Endothelial cell of umbilical vein (primary cell): ENCODE measurements around the gene HLA-DMA. TPM values are rescaled to one million over a fixed set of nuclear protein-coding genes. Genes with fewer than 3 reads are reported as not detected.

ENCODE experiments used
- BruUV-seq: library from RNA; stranded (reverse); fragments of 400-500 nt; replicated peaks from 2 replicates; lab custom pipeline; 2021; lab: Mats Ljungman, UMichigan
- CTCF ChIA-PET: fragments of 300-600, 350-600 bp; sonication (Branson Sonifier 250); formaldehyde crosslinking; loops from one replicate; lab custom pipeline; 2021; ENCODE audit warnings: antibody characterized with exemption, inconsistent platforms; lab: Charles Lee
- POLR2A ChIA-PET: fragments of 300-600, 350-600 bp; sonication (Branson Sonifier 250); formaldehyde crosslinking; loops from one replicate; lab custom pipeline; 2021; ENCODE audit warnings: antibody characterized with exemption, inconsistent platforms; lab: Charles Lee
- DNase-seq: peaks from one replicate; pipeline ENCODE4 v3.0.0-alpha.2; 2011; ENCODE audit warnings: low read depth, low spot score
- FAIRE-seq: peaks from 2 replicates; lab custom pipeline; 2011; peaks lifted over from hg19 to GRCh38; lab: Jason Lieb, UNC
- H2AFZ ChIP-seq: 2 replicates; pipeline ENCODE4 v1.6.0; 2012; ENCODE audit warnings: low read depth, low read length, control low read depth, inconsistent platforms
- H3K27ac ChIP-seq: 2 replicates; pipeline ENCODE4 v1.5.1; 2011; ENCODE audit warnings: low read depth, mild to moderate bottlenecking, control low read depth, low read length, moderate library complexity; ENCODE audit not compliant: insufficient read depth
- H3K27me3 ChIP-seq, 2 experiments: 2 replicates each; pipeline versions ENCODE4 v1.6.0 to v1.6.1; 2011; ENCODE audit warnings: low read length in 2 of 2, mixed read lengths in 1 of 2; ENCODE audit not compliant: control insufficient read depth in 2 of 2, insufficient read depth in 2 of 2
- H3K36me3 ChIP-seq, 2 experiments: 2 replicates in 1 of 2; 3 replicates in 1 of 2; pipeline ENCODE4 v1.5.1; 2011; ENCODE audit warnings: low read length in 2 of 2, mild to moderate bottlenecking in 1 of 2, moderate library complexity in 1 of 2; ENCODE audit not compliant: control insufficient read depth in 2 of 2, insufficient read depth in 2 of 2; ENCODE audit errors: extremely low read depth in 1 of 2
- H3K4me1 ChIP-seq: 3 replicates; pipeline ENCODE4 v1.5.1; 2011; ENCODE audit warnings: mild to moderate bottlenecking, low read length; ENCODE audit not compliant: control insufficient read depth, insufficient read depth; ENCODE audit errors: extremely low read depth
- H3K4me2 ChIP-seq: 2 replicates; pipeline ENCODE4 v1.6.1; 2011; ENCODE audit warnings: low read length, control low read depth, mixed read lengths; ENCODE audit not compliant: insufficient read depth
- H3K4me3 ChIP-seq, 3 experiments: fragments of 200-600 bp in 1 of 3; sonication (generic), shearing (Covaris generic) in 1 of 3; replicated peaks in 1 of 3; 2 replicates each; pipeline ENCODE4 v1.5.1; 2011 to 2016; ENCODE audit warnings: control low read depth in 3 of 3, low read length in 3 of 3, mild to moderate bottlenecking in 2 of 3, inconsistent platforms in 1 of 3, low read depth in 1 of 3, moderate library complexity in 1 of 3; ENCODE audit not compliant: insufficient read depth in 1 of 3
- H3K79me2 ChIP-seq: 2 replicates; pipeline ENCODE4 v1.6.0; 2012; ENCODE audit warnings: low read length, inconsistent platforms; ENCODE audit not compliant: control insufficient read depth, insufficient read depth
- H3K9ac ChIP-seq: replicated peaks from 2 replicates; pipeline ENCODE3; 2011; ENCODE audit warnings: low read length, control low read depth; ENCODE audit not compliant: insufficient read depth; ENCODE audit errors: extremely low read depth
- H3K9me1 ChIP-seq: replicated peaks from 3 replicates; pipeline ENCODE4 v1.6.0; 2011; ENCODE audit warnings: mild to moderate bottlenecking, low read length; ENCODE audit not compliant: control insufficient read depth, insufficient read depth; ENCODE audit errors: extremely low read depth
- H3K9me3 ChIP-seq: replicated peaks from 2 replicates; pipeline ENCODE4 v1.5.1; 2012; ENCODE audit warnings: low read length, inconsistent platforms; ENCODE audit not compliant: control insufficient read depth, insufficient read depth
- H4K20me1 ChIP-seq: replicated peaks from 2 replicates; pipeline ENCODE3; 2011; ENCODE audit warnings: mild to moderate bottlenecking, low read length; ENCODE audit not compliant: control insufficient read depth, insufficient read depth; ENCODE audit errors: extremely low read depth
- EZH2 ChIP-seq: IDR thresholded peaks from 2 replicates; pipeline ENCODE4 v1.6.1; 2012; ENCODE audit warnings: borderline replicate concordance, low read depth, mild to moderate bottlenecking, moderate library complexity, low read length, inconsistent platforms; ENCODE audit not compliant: severe bottlenecking
- FOS ChIP-seq: IDR thresholded peaks from 2 replicates; pipeline ENCODE4 v1.6.1; 2011; ENCODE audit warnings: mild to moderate bottlenecking, low read length, moderate library complexity, borderline replicate concordance; ENCODE audit not compliant: insufficient read depth
- GATA2 ChIP-seq: IDR thresholded peaks from 2 replicates; pipeline ENCODE4 v1.7.0; 2011; ENCODE audit warnings: low read depth, mild to moderate bottlenecking, moderate library complexity, mixed read lengths, low read length; ENCODE audit not compliant: insufficient read length, insufficient read depth
- JUN ChIP-seq: IDR thresholded peaks from 2 replicates; pipeline ENCODE4 v1.6.1; 2011; ENCODE audit warnings: borderline replicate concordance, low read depth; ENCODE audit not compliant: insufficient read length, insufficient read depth
- MYC ChIP-seq: IDR thresholded peaks from one replicate; pipeline ENCODE4 v1.6.1; 2011; ENCODE audit warnings: mild to moderate bottlenecking, low read depth, low read length
- POLR2A ChIP-seq: IDR thresholded peaks from 2 replicates; pipeline ENCODE4 v1.6.1; 2012; ENCODE audit warnings: low read depth, mild to moderate bottlenecking, control low read depth, low read length
- POLR2AphosphoS5 ChIP-seq: IDR thresholded peaks from 2 replicates; pipeline ENCODE4 v1.6.1; 2012; ENCODE audit warnings: low read depth, mild to moderate bottlenecking, control low read depth, low read length, moderate library complexity; ENCODE audit not compliant: insufficient read depth
- dilution Hi-C: fragments of 300-500 bp; cut with MboI; formaldehyde crosslinking; loops from one replicate; pipeline ENCODE4 v1.15.0; 2019; ENCODE audit warnings: low sequenced_read_pairs; ENCODE audit not compliant: extremely low pct_ligation_motif_present
- intact Hi-C: fragments of 100-400 bp; cut with micrococcal nuclease; formaldehyde crosslinking; loops from one replicate; pipeline ENCODE4 v1.10.0; 2022
- polyA plus RNA-seq, 4 experiments: library from polyadenylated mRNA; depleted of rRNA in 3 of 4; stranded (reverse) in 3 of 4; unstranded in 1 of 4; fragments of >200 nt; gene quantifications; 2 replicates each; pipeline versions ENCODE4 v1.2.1 to v1.2.3, GENCODE V29; 2011 to 2012; ENCODE audit warnings: missing spikeins in 1 of 4
- total RNA-seq: library from RNA; stranded (reverse); gene quantifications from 2 replicates; pipeline ENCODE4 v1.2.3, GENCODE V29; 2021
- TF ChIP-seq, protein P1 (sequence below), 2 donors: IDR thresholded peaks; 1 replicate in 1 of 2; 2 replicates in 1 of 2; pipeline ENCODE4 v1.5.1; 2011; ENCODE audit warnings: low read length in 2 of 2, mild to moderate bottlenecking in 2 of 2, moderate library complexity in 2 of 2, control low read depth in 1 of 2, inconsistent platforms in 1 of 2, low read depth in 1 of 2; ENCODE audit not compliant: insufficient read depth in 1 of 2; ENCODE audit errors: extremely low read depth in 1 of 2
- TF ChIP-seq, protein P2 (sequence below): IDR thresholded peaks from 2 replicates; pipeline ENCODE4 v1.6.1; 2011; ENCODE audit not compliant: insufficient read depth, insufficient read length

The HLA-DMA gene
- total and polyA plus RNA-seq, 2 donors (not counting 3 experiments of a cell fraction or from before 2014, with no cell fraction given) = 1.2 to 7.7 TPM

DNA sequence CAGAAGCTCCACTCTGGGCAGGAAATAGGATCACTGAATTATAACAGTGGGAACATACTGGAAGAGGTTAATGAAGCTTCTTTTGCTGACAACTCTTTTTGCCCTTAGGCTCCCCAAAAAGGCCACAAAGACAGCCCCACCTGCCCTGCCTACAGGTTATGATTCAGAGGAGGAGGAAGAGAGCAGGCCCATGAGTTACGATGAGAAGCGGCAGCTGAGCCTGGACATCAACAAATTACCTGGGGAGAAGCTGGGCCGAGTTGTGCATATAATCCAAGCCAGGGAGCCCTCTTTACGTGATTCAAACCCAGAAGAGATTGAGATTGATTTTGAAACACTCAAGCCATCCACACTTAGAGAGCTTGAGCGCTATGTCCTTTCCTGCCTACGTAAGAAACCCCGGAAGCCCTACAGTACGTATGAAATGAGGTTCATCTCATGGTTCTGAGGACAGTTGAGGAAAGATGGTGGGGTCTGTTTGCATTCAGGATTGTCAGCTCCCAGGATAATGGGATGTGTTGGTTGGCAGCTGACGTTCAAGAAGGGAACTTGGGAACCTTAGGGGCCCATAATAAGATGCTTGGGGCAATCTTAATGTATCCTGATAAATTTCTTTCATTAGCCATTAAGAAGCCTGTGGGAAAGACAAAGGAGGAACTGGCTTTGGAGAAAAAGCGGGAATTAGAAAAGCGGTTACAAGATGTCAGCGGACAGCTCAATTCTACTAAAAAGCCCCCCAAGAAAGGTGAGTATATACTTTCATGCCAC lies 27.0 kb upstream of the HLA-DMA start:
- Histone ChIP-seq H2AFZ (no peak overlapping the region), H3K9ac (no peak overlapping the region), H3K9me1 (no peaks in the 10 kb centered on the region), H3K36me3 (peaks cover 46 to 53% of the 10 kb centered on the region in 2 experiments), H4K20me1 (peaks cover 32% of the 10 kb centered on the region), H3K27ac (no peak overlapping the region), H3K9me3 (no peaks in the 10 kb centered on the region), H3K4me2 (no peak overlapping the region), H3K4me3 (no peak overlapping the region), H3K4me1 (peaks cover 13% of the 10 kb centered on the region), H3K79me2 (peaks cover 47% of the 10 kb centered on the region), H3K27me3 (no peaks in the 10 kb centered on the region)
- intact Hi-C loops = loop anchor here (10.0 kb wide), 1 partner anchor 435 kb away; the partner anchor contains the start of genes CUTA and PHF1
- dilution Hi-C loops = no loop called here
- DNase-seq (no peak), FAIRE-seq (no peak)
- ChIA-PET POLR2A (interaction anchor here (0.6 to 2.2 kb wide), 2 partner anchors 8 to 258 kb away, joined by 3 to 27 read pairs; no protein-coding TSS in a partner anchor), CTCF (interaction anchor here (1.0 to 12.6 kb wide), 4 partner anchors 8 to 142 kb away, joined by 3 to 580 read pairs (median 12); partner anchors contain the start of genes HLA-DMA and TAP2)
- TF ChIP-seq FOS (no peak), POLR2A (no peak), MYC (no peak), GATA2 (no peak), JUN (no peak), POLR2AphosphoS5 (no peak), EZH2 (no peak)
- TF ChIP-seq, protein P1, sequence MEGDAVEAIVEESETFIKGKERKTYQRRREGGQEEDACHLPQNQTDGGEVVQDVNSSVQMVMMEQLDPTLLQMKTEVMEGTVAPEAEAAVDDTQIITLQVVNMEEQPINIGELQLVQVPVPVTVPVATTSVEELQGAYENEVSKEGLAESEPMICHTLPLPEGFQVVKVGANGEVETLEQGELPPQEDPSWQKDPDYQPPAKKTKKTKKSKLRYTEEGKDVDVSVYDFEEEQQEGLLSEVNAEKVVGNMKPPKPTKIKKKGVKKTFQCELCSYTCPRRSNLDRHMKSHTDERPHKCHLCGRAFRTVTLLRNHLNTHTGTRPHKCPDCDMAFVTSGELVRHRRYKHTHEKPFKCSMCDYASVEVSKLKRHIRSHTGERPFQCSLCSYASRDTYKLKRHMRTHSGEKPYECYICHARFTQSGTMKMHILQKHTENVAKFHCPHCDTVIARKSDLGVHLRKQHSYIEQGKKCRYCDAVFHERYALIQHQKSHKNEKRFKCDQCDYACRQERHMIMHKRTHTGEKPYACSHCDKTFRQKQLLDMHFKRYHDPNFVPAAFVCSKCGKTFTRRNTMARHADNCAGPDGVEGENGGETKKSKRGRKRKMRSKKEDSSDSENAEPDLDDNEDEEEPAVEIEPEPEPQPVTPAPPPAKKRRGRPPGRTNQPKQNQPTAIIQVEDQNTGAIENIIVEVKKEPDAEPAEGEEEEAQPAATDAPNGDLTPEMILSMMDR (IDR thresholded peaks at IDR 0.05; ENCODE audit: extremely low read depth in 1 of 2, insufficient read depth in 1 of 2, low read depth in 1 of 2, low read length in 2 of 2) = no peak
- TF ChIP-seq, protein P2, sequence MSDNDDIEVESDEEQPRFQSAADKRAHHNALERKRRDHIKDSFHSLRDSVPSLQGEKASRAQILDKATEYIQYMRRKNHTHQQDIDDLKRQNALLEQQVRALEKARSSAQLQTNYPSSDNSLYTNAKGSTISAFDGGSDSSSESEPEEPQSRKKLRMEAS = no peak
- BruUV-seq = no TSS peak
